IMR-90 (cell line): Measurements from ENCODE around the gene SLC39A11. TPM values are rescaled to one million over a fixed set of nuclear protein-coding genes. Genes with fewer than 3 reads are reported as not detected.

Source experiments
- ATAC-seq: fragments of 200-7000 bp; cut with Tn5 transposase; 2 replicates; pipeline ENCODE4 v1.9.1; 2020; ENCODE audit warnings: low read depth, mild to moderate bottlenecking, moderate library complexity
- BruUV-seq: library from RNA; stranded (reverse); fragments of 400-500 nt; replicated peaks from 2 replicates; lab custom pipeline; 2021; lab: Mats Ljungman, UMichigan
- CTCF ChIA-PET: fragments of 300-600 bp; formaldehyde crosslinking; extraction: SDS; loops from one replicate; lab custom pipeline; 2021; ENCODE audit warnings: antibody characterized with exemption; lab: Yijun Ruan, JAX
- POLR2A ChIA-PET: fragments of 300-600 bp; sonication (Branson Sonifier 250); formaldehyde crosslinking; loops from one replicate; lab custom pipeline; 2022; ENCODE audit warnings: antibody characterized with exemption; ENCODE audit not compliant: unreplicated experiment; lab: Charles Lee
- DNase-seq: peaks from one replicate; pipeline ENCODE4 v3.0.0; 2013
- H2AFZ ChIP-seq: replicated peaks from 2 replicates; pipeline ENCODE3; 2013; ENCODE audit warnings: low read length, mild to moderate bottlenecking; ENCODE audit not compliant: poor library complexity
- H2AK5ac ChIP-seq: 2 replicates; pipeline ENCODE4 v1.6.1; 2013; ENCODE audit warnings: low read depth, low read length, inconsistent platforms
- H2AK9ac ChIP-seq: replicated peaks from 2 replicates; pipeline ENCODE3; 2013; ENCODE audit warnings: mild to moderate bottlenecking, low read depth, low read length, moderate library complexity; ENCODE audit not compliant: poor library complexity
- H2BK120ac ChIP-seq: 2 replicates; pipeline ENCODE4 v1.6.1; 2013; ENCODE audit warnings: low read depth, low read length, inconsistent platforms
- H2BK15ac ChIP-seq: 3 replicates; pipeline ENCODE4 v1.6.1; 2013; ENCODE audit warnings: low read depth, low read length, inconsistent platforms
- H2BK20ac ChIP-seq: 2 replicates; pipeline ENCODE4 v1.6.1; 2013; ENCODE audit warnings: low read depth, mild to moderate bottlenecking, inconsistent platforms, low read length, moderate library complexity
- H2BK5ac ChIP-seq: 2 replicates; pipeline ENCODE4 v1.6.1; 2013; ENCODE audit warnings: mild to moderate bottlenecking, low read depth, low read length, inconsistent platforms; ENCODE audit not compliant: poor library complexity, severe bottlenecking
- H3K14ac ChIP-seq: replicated peaks from 2 replicates; pipeline ENCODE4 v1.6.1; 2013; ENCODE audit warnings: low read depth, low read length, inconsistent platforms
- H3K18ac ChIP-seq: 2 replicates; pipeline ENCODE4 v1.6.1; 2013; ENCODE audit warnings: low read depth, low read length, control low read depth
- H3K23ac ChIP-seq: 2 replicates; pipeline ENCODE4 v1.6.1; 2013; ENCODE audit warnings: low read depth, low read length, inconsistent platforms
- H3K27ac ChIP-seq: 2 replicates; pipeline ENCODE4 v1.5.1; 2013; ENCODE audit warnings: mild to moderate bottlenecking, control low read depth, low read length; ENCODE audit not compliant: insufficient read depth
- H3K27me3 ChIP-seq: 2 replicates; pipeline ENCODE4 v1.6.1; 2013; ENCODE audit warnings: low read length; ENCODE audit not compliant: control insufficient read depth, insufficient read depth
- H3K36me3 ChIP-seq: 2 replicates; pipeline ENCODE4 v1.6.1; 2013; ENCODE audit warnings: low read length, mixed read lengths; ENCODE audit not compliant: control insufficient read depth, insufficient read depth
- H3K4ac ChIP-seq: 2 replicates; pipeline ENCODE4 v1.6.1; 2013; ENCODE audit warnings: low read depth, low read length, inconsistent platforms
- H3K4me1 ChIP-seq: 2 replicates; pipeline ENCODE4 v1.6.1; 2013; ENCODE audit warnings: low read length, mixed read lengths; ENCODE audit not compliant: control insufficient read depth, insufficient read depth
- H3K4me2 ChIP-seq: 2 replicates; pipeline ENCODE4 v1.6.1; 2013; ENCODE audit warnings: low read depth, mild to moderate bottlenecking, control low read depth, low read length, moderate library complexity
- H3K4me3 ChIP-seq: 2 replicates; pipeline ENCODE4 v1.5.1; 2013; ENCODE audit warnings: low read depth, mild to moderate bottlenecking, control low read depth, low read length, moderate library complexity; ENCODE audit not compliant: insufficient read depth
- H3K56ac ChIP-seq: 2 replicates; pipeline ENCODE4 v1.6.1; 2013; ENCODE audit warnings: low read length, inconsistent platforms; ENCODE audit not compliant: insufficient read depth; ENCODE audit errors: extremely low read depth
- H3K79me1 ChIP-seq, 2 experiments: 2 replicates each; pipeline ENCODE4 v1.6.1; 2013; ENCODE audit warnings: low read length in 2 of 2, inconsistent platforms in 1 of 2, low read depth in 1 of 2
- H3K9ac ChIP-seq: 2 replicates; pipeline ENCODE4 v1.6.1; 2013; ENCODE audit warnings: low read depth, low read length, control low read depth
- H3K9me1 ChIP-seq: 2 replicates; pipeline ENCODE4 v1.6.1; 2013; ENCODE audit warnings: low read length, inconsistent platforms; ENCODE audit not compliant: insufficient read depth
- H3K9me3 ChIP-seq: 2 replicates; pipeline ENCODE4 v1.6.1; 2013; ENCODE audit warnings: low read length; ENCODE audit not compliant: control insufficient read depth, insufficient read depth
- H4K20me1 ChIP-seq: 2 replicates; pipeline ENCODE4 v1.6.1; 2013; ENCODE audit warnings: low read length, inconsistent platforms; ENCODE audit not compliant: insufficient read depth
- H4K5ac ChIP-seq: 2 replicates; pipeline ENCODE4 v1.6.1; 2013; ENCODE audit warnings: mild to moderate bottlenecking, low read depth, low read length, control low read depth
- H4K8ac ChIP-seq, 2 experiments: 2 replicates each; pipeline ENCODE4 v1.6.1; 2013; ENCODE audit warnings: low read depth in 2 of 2, low read length in 2 of 2, control low read depth in 1 of 2, inconsistent platforms in 1 of 2
- H4K91ac ChIP-seq: 2 replicates; pipeline ENCODE4 v1.6.1; 2013; ENCODE audit warnings: low read depth, low read length, inconsistent platforms; ENCODE audit not compliant: insufficient read depth
- CHD1 ChIP-seq: IDR thresholded peaks from 2 replicates; pipeline ENCODE4 v1.6.1; 2012; ENCODE audit warnings: low read depth, low read length, improper control_type of control experiment
- FOS ChIP-seq: fragments of 150-350 bp; IDR thresholded peaks from 2 replicates; pipeline ENCODE4 v1.6.1; 2016; ENCODE audit warnings: low read depth, low read length
- MAFK ChIP-seq: IDR thresholded peaks from 2 replicates; pipeline ENCODE4 v1.6.1; 2012; ENCODE audit warnings: low read depth, low read length, improper control_type of control experiment
- MAZ ChIP-seq: IDR thresholded peaks from 2 replicates; pipeline ENCODE4 v1.6.1; 2012; ENCODE audit warnings: low read depth, mild to moderate bottlenecking, low read length, improper control_type of control experiment, moderate library complexity, borderline replicate concordance
- MXI1 ChIP-seq: IDR thresholded peaks from 2 replicates; pipeline ENCODE4 v1.6.1; 2012; ENCODE audit warnings: low read depth, mild to moderate bottlenecking, low read length, moderate library complexity, borderline replicate concordance
- NFE2L2 ChIP-seq: fragments of 150-350 bp; IDR thresholded peaks from 2 replicates; pipeline ENCODE4 v1.6.1; 2016; ENCODE audit warnings: low read depth, mild to moderate bottlenecking, low read length
- RAD21 ChIP-seq: IDR thresholded peaks from 2 replicates; pipeline ENCODE4 v1.6.1; 2012; ENCODE audit warnings: low read length, improper control_type of control experiment
- WGBS, 2 experiments: methylation state at CpG; one replicate each; pipeline versions ENCODE4 v1.1.5 to v1.1.7; 2013; ENCODE audit warnings: missing lambda C conversion rate in 2 of 2; ENCODE audit not compliant: insufficient read length in 1 of 2; ENCODE audit errors: extremely low coverage in 2 of 2; 5-methylcytosine and 5-hydroxymethylcytosine counted together
- dilution Hi-C: fragments of 300-500 bp; cut with HindIII; formaldehyde crosslinking; loops from one replicate; pipeline ENCODE4 v1.14.3; 2018; ENCODE audit warnings: low sequenced_read_pairs; ENCODE audit not compliant: unreplicated experiment
- in situ Hi-C: fragments of 300-500 bp; cut with MboI; formaldehyde crosslinking; loops from 3 replicates; pipeline ENCODE4 v1.14.3; 2019; ENCODE audit warnings: low sequenced_read_pairs, inconsistent platforms, mixed read lengths
- intact Hi-C: fragments of 100-400 bp; cut with micrococcal nuclease; formaldehyde crosslinking; loops from 2 replicates; pipeline ENCODE4 v1.10.0; 2022
- polyA plus RNA-seq, 3 experiments: library from polyadenylated mRNA; depleted of rRNA; stranded (reverse); fragments of >200 nt; gene quantifications; 2 replicates each; pipeline ENCODE4 v1.2.3, GENCODE V29; 2012; ENCODE audit warnings: low replicate concordance in 1 of 3
- total RNA-seq: library from RNA; depleted of rRNA; stranded (reverse); fragments of >200 nt; gene quantifications from 2 replicates; pipeline ENCODE4 v1.2.3, GENCODE V29; 2012
- TF ChIP-seq, protein P1 (sequence below): fragments of 150-350 bp; IDR thresholded peaks from 2 replicates; pipeline ENCODE4 v1.6.1; 2016; ENCODE audit warnings: low read depth, mild to moderate bottlenecking, low read length, moderate library complexity, borderline replicate concordance

Gene SLC39A11
- total and polyA plus RNA-seq, 2 of the 4 experiments (the other 2 are of a cell fraction) = 8.8 to 14.3 TPM

DNA sequence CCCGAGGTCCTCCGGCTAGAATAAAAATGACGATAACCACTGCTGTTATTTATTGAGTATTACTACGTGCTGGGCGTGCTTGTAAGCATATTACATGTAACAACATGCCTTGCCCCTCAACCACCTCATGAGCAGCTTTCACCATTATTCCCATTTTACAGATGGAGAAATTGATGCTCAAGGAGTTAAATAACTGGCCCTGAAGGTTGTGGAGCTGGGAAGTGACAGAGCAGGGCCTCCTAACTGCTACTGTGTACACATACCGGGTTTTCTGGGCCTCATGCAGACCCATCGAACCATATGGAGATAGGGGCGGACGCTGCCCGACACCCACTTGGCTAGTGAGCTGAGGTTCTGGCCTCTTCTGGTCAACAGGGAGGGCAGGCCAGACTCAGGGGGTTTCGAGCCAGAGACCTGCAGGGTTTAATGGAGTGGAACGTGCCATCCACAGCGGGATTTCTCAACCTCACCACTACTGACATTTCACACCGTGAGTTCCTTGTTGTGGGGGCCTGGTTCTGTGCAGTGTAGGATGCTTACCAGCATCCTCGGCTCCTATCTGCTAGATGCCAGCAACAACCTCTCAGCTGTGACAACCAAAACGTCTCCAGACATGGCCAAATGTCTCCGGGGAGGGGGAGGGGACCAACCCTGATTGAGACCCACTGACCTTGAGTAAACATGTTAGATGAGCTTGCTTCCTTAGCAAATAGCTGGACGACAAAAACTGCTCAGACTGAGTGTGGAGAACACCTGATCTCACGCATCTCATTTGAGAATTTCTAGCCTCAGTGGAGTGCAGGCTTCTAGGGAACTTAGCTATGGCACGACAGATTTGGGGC, 432.0 kb downstream of the SLC39A11 start:
- TF ChIP-seq CHD1 (no peak), MAZ (no peak), MXI1 (no peak), RAD21 (no peak), FOS (no peak), MAFK (no peak), NFE2L2 (no peak)
- TF ChIP-seq, protein P1, sequence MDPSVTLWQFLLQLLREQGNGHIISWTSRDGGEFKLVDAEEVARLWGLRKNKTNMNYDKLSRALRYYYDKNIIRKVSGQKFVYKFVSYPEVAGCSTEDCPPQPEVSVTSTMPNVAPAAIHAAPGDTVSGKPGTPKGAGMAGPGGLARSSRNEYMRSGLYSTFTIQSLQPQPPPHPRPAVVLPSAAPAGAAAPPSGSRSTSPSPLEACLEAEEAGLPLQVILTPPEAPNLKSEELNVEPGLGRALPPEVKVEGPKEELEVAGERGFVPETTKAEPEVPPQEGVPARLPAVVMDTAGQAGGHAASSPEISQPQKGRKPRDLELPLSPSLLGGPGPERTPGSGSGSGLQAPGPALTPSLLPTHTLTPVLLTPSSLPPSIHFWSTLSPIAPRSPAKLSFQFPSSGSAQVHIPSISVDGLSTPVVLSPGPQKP = no peak
- Histone ChIP-seq H4K8ac (no peak overlapping the region), H3K4me3 (no peak overlapping the region), H3K27me3 (no peaks in the 10 kb centered on the region), H2BK120ac (no peak overlapping the region), H3K4me1 (no peaks in the 10 kb centered on the region), H4K5ac (no peak overlapping the region), H2BK5ac (no peak overlapping the region), H4K20me1 (no peaks in the 10 kb centered on the region), H3K56ac (no peak overlapping the region), H3K9me1 (no peaks in the 10 kb centered on the region), H3K9ac (no peak overlapping the region), H3K9me3 (no peaks in the 10 kb centered on the region), H3K36me3 (no peaks in the 10 kb centered on the region), H4K91ac (no peak overlapping the region), H2BK15ac (no peak overlapping the region), H2AK9ac (no peak overlapping the region), H3K23ac (no peak overlapping the region), H2BK20ac (no peak overlapping the region), H3K4me2 (no peak overlapping the region), H3K79me1 (no peaks in the 10 kb centered on the region), H2AK5ac (no peak overlapping the region), H2AFZ (no peak overlapping the region), H3K18ac (no peak overlapping the region), H3K27ac (no peak overlapping the region), H3K4ac (no peak overlapping the region), H3K14ac (no peak overlapping the region)
- POLR2A ChIA-PET = interaction anchor here (0.5 kb wide), 1 partner anchor 538 kb away, joined by 3 read pairs; no protein-coding TSS in a partner anchor
- intact Hi-C loops (no loop called here), dilution Hi-C loops (no loop called here), in situ Hi-C loops (no loop called here)
- WGBS, 2 experiments = 88% methylated on average over 4 of the region's 20 CpGs; no CpG with 5 or more reads in 1 of the 2 experiments
- DNase-seq (no peak), ATAC-seq (no peak)
- CTCF ChIA-PET = interaction anchor here (1.3 kb wide), 1 partner anchor 11 kb away, joined by 4 read pairs; no protein-coding TSS in a partner anchor
- BruUV-seq = no TSS peak
